HEK293 (cell line): Measurements from ENCODE around the gene LAPTM4A.

ENCODE experiments used
- MZF1 ChIP-seq: fragments of 450-650 bp; formaldehyde crosslinking; IDR thresholded peaks from 2 replicates; pipeline ENCODE4 v1.5.1; 2017; ENCODE audit warnings: missing biosample characterization, missing genetic modification characterization, borderline replicate concordance
- SP3 ChIP-seq: fragments of 450-650 bp; formaldehyde crosslinking; IDR thresholded peaks from 2 replicates; pipeline ENCODE4 v1.5.1; 2016; ENCODE audit warnings: missing biosample characterization, missing genetic modification characterization
- ZNF548 ChIP-seq: fragments of 450-650 bp; formaldehyde crosslinking; IDR thresholded peaks from 2 replicates; pipeline ENCODE4 v1.5.1; 2016; ENCODE audit warnings: missing biosample characterization, missing genetic modification characterization
- ZNF610 ChIP-seq: fragments of 450-650 bp; formaldehyde crosslinking; IDR thresholded peaks from 2 replicates; pipeline ENCODE4 v1.5.1; 2016; ENCODE audit warnings: missing biosample characterization, missing genetic modification characterization, borderline replicate concordance
- TF ChIP-seq, protein P1 (sequence below): fragments of 450-650 bp; formaldehyde crosslinking; IDR thresholded peaks from 2 replicates; pipeline ENCODE4 v1.5.1; 2016; ENCODE audit warnings: missing biosample characterization, missing genetic modification characterization
- TF ChIP-seq, protein P2 (sequence below): fragments of 450-650 bp; formaldehyde crosslinking; IDR thresholded peaks from 2 replicates; pipeline ENCODE4 v1.5.1; 2016; ENCODE audit warnings: missing biosample characterization, missing genetic modification characterization, low read depth
- TF ChIP-seq, protein P3 (sequence below): fragments of 450-650 bp; formaldehyde crosslinking; IDR thresholded peaks from 2 replicates; pipeline ENCODE4 v1.5.1; 2016; ENCODE audit warnings: missing biosample characterization, missing genetic modification characterization

DNA sequence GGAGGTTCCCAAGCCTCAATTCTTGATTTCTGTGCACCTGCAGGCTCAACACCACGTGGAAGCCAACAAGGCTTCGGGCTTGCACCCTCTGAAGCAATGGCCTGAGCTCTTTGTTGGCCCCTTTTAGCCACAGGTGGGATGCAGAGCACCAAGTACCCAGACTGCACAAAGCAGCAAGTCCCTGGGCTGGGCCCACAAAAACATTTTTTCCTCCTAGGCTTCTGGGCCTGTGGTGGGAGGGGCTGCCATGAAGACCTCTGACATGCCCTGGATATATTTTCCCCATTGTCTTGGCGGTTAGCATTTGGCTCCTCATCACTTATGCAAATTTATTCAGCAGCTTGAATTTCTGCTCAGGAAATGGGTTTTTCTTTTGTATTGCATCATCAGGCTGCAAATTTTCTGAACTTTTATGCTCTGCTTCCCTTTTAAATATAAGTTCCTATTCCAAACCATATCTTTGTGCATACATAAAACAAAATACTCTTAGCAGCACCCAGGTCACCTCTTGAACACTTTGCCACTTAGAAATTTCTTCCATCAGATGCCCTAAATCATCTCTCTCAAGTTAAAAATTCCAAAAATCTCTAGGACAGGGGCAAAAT, 29.9 kb downstream of the LAPTM4A start:
- TF ChIP-seq, protein P1, sequence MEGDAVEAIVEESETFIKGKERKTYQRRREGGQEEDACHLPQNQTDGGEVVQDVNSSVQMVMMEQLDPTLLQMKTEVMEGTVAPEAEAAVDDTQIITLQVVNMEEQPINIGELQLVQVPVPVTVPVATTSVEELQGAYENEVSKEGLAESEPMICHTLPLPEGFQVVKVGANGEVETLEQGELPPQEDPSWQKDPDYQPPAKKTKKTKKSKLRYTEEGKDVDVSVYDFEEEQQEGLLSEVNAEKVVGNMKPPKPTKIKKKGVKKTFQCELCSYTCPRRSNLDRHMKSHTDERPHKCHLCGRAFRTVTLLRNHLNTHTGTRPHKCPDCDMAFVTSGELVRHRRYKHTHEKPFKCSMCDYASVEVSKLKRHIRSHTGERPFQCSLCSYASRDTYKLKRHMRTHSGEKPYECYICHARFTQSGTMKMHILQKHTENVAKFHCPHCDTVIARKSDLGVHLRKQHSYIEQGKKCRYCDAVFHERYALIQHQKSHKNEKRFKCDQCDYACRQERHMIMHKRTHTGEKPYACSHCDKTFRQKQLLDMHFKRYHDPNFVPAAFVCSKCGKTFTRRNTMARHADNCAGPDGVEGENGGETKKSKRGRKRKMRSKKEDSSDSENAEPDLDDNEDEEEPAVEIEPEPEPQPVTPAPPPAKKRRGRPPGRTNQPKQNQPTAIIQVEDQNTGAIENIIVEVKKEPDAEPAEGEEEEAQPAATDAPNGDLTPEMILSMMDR, result no peak
- TF ChIP-seq, protein P2, sequence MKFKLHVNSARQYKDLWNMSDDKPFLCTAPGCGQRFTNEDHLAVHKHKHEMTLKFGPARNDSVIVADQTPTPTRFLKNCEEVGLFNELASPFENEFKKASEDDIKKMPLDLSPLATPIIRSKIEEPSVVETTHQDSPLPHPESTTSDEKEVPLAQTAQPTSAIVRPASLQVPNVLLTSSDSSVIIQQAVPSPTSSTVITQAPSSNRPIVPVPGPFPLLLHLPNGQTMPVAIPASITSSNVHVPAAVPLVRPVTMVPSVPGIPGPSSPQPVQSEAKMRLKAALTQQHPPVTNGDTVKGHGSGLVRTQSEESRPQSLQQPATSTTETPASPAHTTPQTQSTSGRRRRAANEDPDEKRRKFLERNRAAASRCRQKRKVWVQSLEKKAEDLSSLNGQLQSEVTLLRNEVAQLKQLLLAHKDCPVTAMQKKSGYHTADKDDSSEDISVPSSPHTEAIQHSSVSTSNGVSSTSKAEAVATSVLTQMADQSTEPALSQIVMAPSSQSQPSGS, result no peak
- TF ChIP-seq, protein P3, sequence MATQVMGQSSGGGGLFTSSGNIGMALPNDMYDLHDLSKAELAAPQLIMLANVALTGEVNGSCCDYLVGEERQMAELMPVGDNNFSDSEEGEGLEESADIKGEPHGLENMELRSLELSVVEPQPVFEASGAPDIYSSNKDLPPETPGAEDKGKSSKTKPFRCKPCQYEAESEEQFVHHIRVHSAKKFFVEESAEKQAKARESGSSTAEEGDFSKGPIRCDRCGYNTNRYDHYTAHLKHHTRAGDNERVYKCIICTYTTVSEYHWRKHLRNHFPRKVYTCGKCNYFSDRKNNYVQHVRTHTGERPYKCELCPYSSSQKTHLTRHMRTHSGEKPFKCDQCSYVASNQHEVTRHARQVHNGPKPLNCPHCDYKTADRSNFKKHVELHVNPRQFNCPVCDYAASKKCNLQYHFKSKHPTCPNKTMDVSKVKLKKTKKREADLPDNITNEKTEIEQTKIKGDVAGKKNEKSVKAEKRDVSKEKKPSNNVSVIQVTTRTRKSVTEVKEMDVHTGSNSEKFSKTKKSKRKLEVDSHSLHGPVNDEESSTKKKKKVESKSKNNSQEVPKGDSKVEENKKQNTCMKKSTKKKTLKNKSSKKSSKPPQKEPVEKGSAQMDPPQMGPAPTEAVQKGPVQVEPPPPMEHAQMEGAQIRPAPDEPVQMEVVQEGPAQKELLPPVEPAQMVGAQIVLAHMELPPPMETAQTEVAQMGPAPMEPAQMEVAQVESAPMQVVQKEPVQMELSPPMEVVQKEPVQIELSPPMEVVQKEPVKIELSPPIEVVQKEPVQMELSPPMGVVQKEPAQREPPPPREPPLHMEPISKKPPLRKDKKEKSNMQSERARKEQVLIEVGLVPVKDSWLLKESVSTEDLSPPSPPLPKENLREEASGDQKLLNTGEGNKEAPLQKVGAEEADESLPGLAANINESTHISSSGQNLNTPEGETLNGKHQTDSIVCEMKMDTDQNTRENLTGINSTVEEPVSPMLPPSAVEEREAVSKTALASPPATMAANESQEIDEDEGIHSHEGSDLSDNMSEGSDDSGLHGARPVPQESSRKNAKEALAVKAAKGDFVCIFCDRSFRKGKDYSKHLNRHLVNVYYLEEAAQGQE (tag by site-specific recombination), result no peak
- TF ChIP-seq SP3 (tag by site-specific recombination) (no peak), MZF1 (tag by site-specific recombination) (no peak), ZNF610 (tag by site-specific recombination) (no peak), ZNF548 (tag by site-specific recombination) (no peak)
